Neuronal stem cell (in vitro differentiated cells): Measurements from ENCODE around the gene FOXD3.

Source experiments
- DNase-seq: peaks from one replicate; pipeline ENCODE4 v3.0.0-alpha.2; 2013; ENCODE audit warnings: low spot score
- H2AFZ ChIP-seq: one replicate; pipeline ENCODE4 v1.6.1; 2013; ENCODE audit warnings: mild to moderate bottlenecking, low read length, inconsistent platforms
- H2AK5ac ChIP-seq: 2 replicates; pipeline ENCODE4 v1.6.1; 2013; ENCODE audit warnings: low read depth, mild to moderate bottlenecking, inconsistent platforms, low read length, moderate library complexity, mixed read lengths
- H2BK120ac ChIP-seq: 2 replicates; pipeline ENCODE4 v1.6.1; 2013; ENCODE audit warnings: low read depth, mild to moderate bottlenecking, inconsistent platforms, low read length, moderate library complexity, mixed read lengths
- H2BK12ac ChIP-seq: one replicate; pipeline ENCODE4 v1.6.1; 2013; ENCODE audit warnings: low read length, inconsistent platforms
- H2BK15ac ChIP-seq: 2 replicates; pipeline ENCODE4 v1.6.1; 2013; ENCODE audit warnings: mild to moderate bottlenecking, low read length, inconsistent platforms, mixed read lengths
- H2BK5ac ChIP-seq: one replicate; pipeline ENCODE4 v1.6.1; 2013; ENCODE audit warnings: inconsistent platforms, mild to moderate bottlenecking, low read length, moderate library complexity
- H3K14ac ChIP-seq: one replicate; pipeline ENCODE4 v1.6.1; 2013; ENCODE audit warnings: low read length, inconsistent platforms
- H3K18ac ChIP-seq: 2 replicates; pipeline ENCODE4 v1.6.1; 2013; ENCODE audit warnings: low read length, inconsistent platforms
- H3K23ac ChIP-seq: 2 replicates; pipeline ENCODE4 v1.6.1; 2013; ENCODE audit warnings: low read depth, mild to moderate bottlenecking, mixed read lengths, low read length, inconsistent platforms; ENCODE audit not compliant: poor library complexity
- H3K27ac ChIP-seq: replicated peaks from 3 replicates; pipeline ENCODE4 v1.5.1; 2013; ENCODE audit warnings: low read length, inconsistent platforms
- H3K27me3 ChIP-seq, 3 experiments: 2 replicates each; pipeline ENCODE4 v1.6.1; 2013; ENCODE audit warnings: low read length in 3 of 3, mild to moderate bottlenecking in 2 of 3, inconsistent platforms in 1 of 3, low read depth in 1 of 3, mixed read lengths in 1 of 3, moderate library complexity in 1 of 3; ENCODE audit not compliant: control insufficient read depth in 3 of 3, insufficient read depth in 3 of 3
- H3K36me3 ChIP-seq, 2 donors: replicated peaks in 1 of 2; 2 replicates each; pipeline ENCODE4 v1.6.1; 2013; ENCODE audit warnings: low read length in 2 of 2; ENCODE audit not compliant: control insufficient read depth in 2 of 2, insufficient read depth in 2 of 2
- H3K4ac ChIP-seq: 2 replicates; pipeline ENCODE4 v1.6.1; 2013; ENCODE audit warnings: inconsistent platforms, mild to moderate bottlenecking, low read length, moderate library complexity
- H3K4me1 ChIP-seq, 2 donors: 1 replicate in 1 of 2; 2 replicates in 1 of 2; pipeline ENCODE4 v1.6.1; 2013; ENCODE audit warnings: low read length in 2 of 2, low read depth in 1 of 2; ENCODE audit not compliant: control insufficient read depth in 2 of 2, insufficient read depth in 1 of 2
- H3K4me2 ChIP-seq: one replicate; pipeline ENCODE4 v1.6.1; 2013; ENCODE audit warnings: mild to moderate bottlenecking, low read length, inconsistent platforms; ENCODE audit not compliant: insufficient read depth, poor library complexity, severe bottlenecking
- H3K4me3 ChIP-seq, 2 donors: 2 replicates each; pipeline ENCODE4 v1.5.1; 2013; ENCODE audit warnings: low read length in 2 of 2, mild to moderate bottlenecking in 2 of 2, inconsistent platforms in 1 of 2, moderate library complexity in 1 of 2
- H3K79me1 ChIP-seq: one replicate; pipeline ENCODE4 v1.6.1; 2013; ENCODE audit warnings: low read depth, mild to moderate bottlenecking, inconsistent platforms, low read length, moderate library complexity
- H3K9ac ChIP-seq: one replicate; pipeline ENCODE4 v1.6.1; 2013; ENCODE audit warnings: mild to moderate bottlenecking, low read depth, low read length, inconsistent platforms; ENCODE audit not compliant: poor library complexity
- H3K9me3 ChIP-seq, 2 donors: replicated peaks in 1 of 2; 2 replicates each; pipeline versions ENCODE3 to v1.6.1; 2013; ENCODE audit warnings: low read length in 2 of 2, mild to moderate bottlenecking in 2 of 2, inconsistent platforms in 1 of 2, low read depth in 1 of 2, mixed read lengths in 1 of 2, moderate library complexity in 1 of 2; ENCODE audit not compliant: control insufficient read depth in 2 of 2, insufficient read depth in 1 of 2
- H4K8ac ChIP-seq: one replicate; pipeline ENCODE4 v1.6.1; 2013; ENCODE audit warnings: low read depth, mild to moderate bottlenecking, inconsistent platforms, low read length, moderate library complexity
- H4K91ac ChIP-seq: one replicate; pipeline ENCODE4 v1.6.1; 2013; ENCODE audit warnings: low read length, low read depth, mild to moderate bottlenecking, inconsistent platforms; ENCODE audit not compliant: poor library complexity
- WGBS, 2 donors: extraction: QIAGEN DNeasy Blood & Tissue Kit; methylation state at CpG; one replicate each; pipeline ENCODE4 v1.1.7; 2013; ENCODE audit warnings: missing lambda C conversion rate in 2 of 2, mixed read lengths in 1 of 2; ENCODE audit not compliant: insufficient read length in 2 of 2, insufficient replicate concordance in 1 of 2; ENCODE audit errors: extremely low coverage in 2 of 2; 5-methylcytosine and 5-hydroxymethylcytosine counted together

FOXD3 gene

GRCh38 chr1:63321785-63322113 lies 618 bp upstream of the FOXD3 start:
- H3K4me2 ChIP-seq = peak overlapping the region; percentile 96

GRCh38 chr1:63322944-63323864 lies 837 bp downstream of the FOXD3 start:
- peak; percentile 42 for DNase-seq

More at GRCh38 chr1:63321785-63322113, 618 bp upstream of the FOXD3 start:
- H3K23ac ChIP-seq = no peak overlapping the region
- H3K79me1 ChIP-seq = no peaks in the 10 kb centered on the region
- peaks cover 0 to 2% of the 10 kb centered on the region in 2 donors for H3K4me1 ChIP-seq
- no peak overlapping the region for H4K8ac ChIP-seq
- no peak overlapping the region for H2BK15ac ChIP-seq
- H2BK12ac ChIP-seq = no peak overlapping the region
- H2BK120ac ChIP-seq = no peak overlapping the region
- H3K9me3 ChIP-seq = peaks cover 0 to 3% of the 10 kb centered on the region in 2 donors
- peaks cover 66 to 100% (median 91%) of the 10 kb centered on the region in 3 experiments for H3K27me3 ChIP-seq
- no peaks in the 10 kb centered on the region for H3K36me3 ChIP-seq
- H3K14ac ChIP-seq = no peak overlapping the region
- WGBS, 2 donors = no CpG with 5 or more reads among the region's 12 CpGs
- H3K9ac ChIP-seq = no peak overlapping the region
- no peak overlapping the region for H4K91ac ChIP-seq
- H2BK5ac ChIP-seq = no peak overlapping the region
- no peak overlapping the region for H3K4ac ChIP-seq
- no peak overlapping the region for H2AK5ac ChIP-seq
- H3K18ac ChIP-seq = no peak overlapping the region
- H3K4me3 ChIP-seq = peak overlapping the region in 1 of 2 donors; percentile 43
- DNase-seq = peak; percentile 33
- H2AFZ ChIP-seq = peak overlapping the region; percentile 99
- H3K27ac ChIP-seq = no peak overlapping the region

GRCh38 chr1:63323865-63324778 lies 1.8 kb downstream of the FOXD3 start:
- no peak overlapping the region for H2AK5ac ChIP-seq
- peak overlapping the region; percentile 53 for H3K18ac ChIP-seq
- H2BK5ac ChIP-seq = no peak overlapping the region
- no peak overlapping the region for H4K8ac ChIP-seq
- peak overlapping the region; percentile 59 for H3K4me2 ChIP-seq
- no CpG with 5 or more reads among the region's 114 CpGs for WGBS, 2 donors
- H4K91ac ChIP-seq = no peak overlapping the region
- H2BK120ac ChIP-seq = no peak overlapping the region
- no peak overlapping the region for H3K4ac ChIP-seq
- peak overlapping the region; percentile 81 for H3K23ac ChIP-seq
- peaks cover 0 to 3% of the 10 kb centered on the region in 2 donors for H3K9me3 ChIP-seq
- H3K79me1 ChIP-seq = no peaks in the 10 kb centered on the region
- peak; percentile 20 for DNase-seq
- no peak overlapping the region for H2BK12ac ChIP-seq
- H3K36me3 ChIP-seq = no peaks in the 10 kb centered on the region
- H3K4me1 ChIP-seq = peaks cover 0 to 2% of the 10 kb centered on the region in 2 donors
- H3K27ac ChIP-seq = no peak overlapping the region
- no peak overlapping the region for H3K14ac ChIP-seq
- no peak overlapping the region for H3K9ac ChIP-seq
- H3K27me3 ChIP-seq = peaks cover 65 to 100% (median 90%) of the 10 kb centered on the region in 3 experiments
- H2AFZ ChIP-seq = peak overlapping the region; percentile 99
- no peak overlapping the region for H3K4me3 ChIP-seq
- no peak overlapping the region for H2BK15ac ChIP-seq

More at GRCh38 chr1:63322944-63323864, 837 bp downstream of the FOXD3 start:
- H4K8ac ChIP-seq = no peak overlapping the region
- no peak overlapping the region for H2BK12ac ChIP-seq
- no peaks in the 10 kb centered on the region for H3K36me3 ChIP-seq
- H3K9me3 ChIP-seq = peaks cover 0 to 3% of the 10 kb centered on the region in 2 donors
- no peak overlapping the region for H3K9ac ChIP-seq
- peaks cover 0 to 2% of the 10 kb centered on the region in 2 donors for H3K4me1 ChIP-seq
- H3K27me3 ChIP-seq = peaks cover 69 to 100% (median 90%) of the 10 kb centered on the region in 3 experiments
- peak overlapping the region; percentile 80 for H3K18ac ChIP-seq
- no peak overlapping the region for H3K27ac ChIP-seq
- H2BK5ac ChIP-seq = no peak overlapping the region
- H2AFZ ChIP-seq = peak overlapping the region; percentile 99
- H3K4ac ChIP-seq = no peak overlapping the region
- no peak overlapping the region for H2BK120ac ChIP-seq
- H3K79me1 ChIP-seq = no peaks in the 10 kb centered on the region
- peak overlapping the region; percentile 96 for H3K4me2 ChIP-seq
- WGBS, 2 donors = no CpG with 5 or more reads among the region's 104 CpGs
- H3K14ac ChIP-seq = no peak overlapping the region
- H3K23ac ChIP-seq = peak overlapping the region; percentile 92
- H2BK15ac ChIP-seq = no peak overlapping the region
- H2AK5ac ChIP-seq = no peak overlapping the region
- no peak overlapping the region for H4K91ac ChIP-seq
- peak overlapping the region in 1 of 2 donors; percentile 71 for H3K4me3 ChIP-seq
